Spleen (tissue), 7 donors: Measurements from ENCODE around the gene TSHZ3.

Experiments used
- POLR2AphosphoS5 ChIP-seq, 3 donors: sonication (generic); formaldehyde crosslinking; IDR thresholded peaks; one replicate each; pipeline ENCODE4 v1.5.1; 2017; ENCODE audit warnings: antibody characterized with exemption in 3 of 3
- TF ChIP-seq, protein P1 (sequence below), 11 experiments: fragments of 200-600 bp in 7 of 11; fragments of 450-650 bp in 4 of 11; sonication (generic) in 4 of 11; IDR thresholded peaks in 8 of 11; conservative IDR thresholded peaks in 3 of 11; 1 replicate in 7 of 11; 2 replicates in 4 of 11; pipeline versions ENCODE4 v1.4.0 to v1.8.0; 2016 to 2021; ENCODE audit warnings: antibody characterized with exemption in 11 of 11, inconsistent platforms in 4 of 11, mild to moderate bottlenecking in 1 of 11
- donor health status: DM: no; HTN: no; CAD: no; lungs with moderate emphysema.
- donor health status: DM: no; HTN: no; CAD: no.
- donor health status: DM: no; HTN: no; CAD: no.

GRCh38 chr19:31307071-31307669 lies 42.1 kb downstream of the TSHZ3 start:
- TF ChIP-seq POLR2AphosphoS5 (IDR thresholded peaks at IDR 0.05), result no peak
- TF ChIP-seq, protein P1, sequence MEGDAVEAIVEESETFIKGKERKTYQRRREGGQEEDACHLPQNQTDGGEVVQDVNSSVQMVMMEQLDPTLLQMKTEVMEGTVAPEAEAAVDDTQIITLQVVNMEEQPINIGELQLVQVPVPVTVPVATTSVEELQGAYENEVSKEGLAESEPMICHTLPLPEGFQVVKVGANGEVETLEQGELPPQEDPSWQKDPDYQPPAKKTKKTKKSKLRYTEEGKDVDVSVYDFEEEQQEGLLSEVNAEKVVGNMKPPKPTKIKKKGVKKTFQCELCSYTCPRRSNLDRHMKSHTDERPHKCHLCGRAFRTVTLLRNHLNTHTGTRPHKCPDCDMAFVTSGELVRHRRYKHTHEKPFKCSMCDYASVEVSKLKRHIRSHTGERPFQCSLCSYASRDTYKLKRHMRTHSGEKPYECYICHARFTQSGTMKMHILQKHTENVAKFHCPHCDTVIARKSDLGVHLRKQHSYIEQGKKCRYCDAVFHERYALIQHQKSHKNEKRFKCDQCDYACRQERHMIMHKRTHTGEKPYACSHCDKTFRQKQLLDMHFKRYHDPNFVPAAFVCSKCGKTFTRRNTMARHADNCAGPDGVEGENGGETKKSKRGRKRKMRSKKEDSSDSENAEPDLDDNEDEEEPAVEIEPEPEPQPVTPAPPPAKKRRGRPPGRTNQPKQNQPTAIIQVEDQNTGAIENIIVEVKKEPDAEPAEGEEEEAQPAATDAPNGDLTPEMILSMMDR (IDR thresholded peaks at IDR 0.05 in 8 of 11, conservative IDR thresholded peaks at IDR 0.05 in 3 of 11), result no peak
